IMR-90 (cell line): ENCODE results near the gene MSI2. TPM values are rescaled to one million over a fixed set of nuclear protein-coding genes. Genes with fewer than 3 reads are reported as not detected.

Experiments
- ATAC-seq: fragments of 200-7000 bp; cut with Tn5 transposase; 2 replicates; pipeline ENCODE4 v1.9.1; 2020; ENCODE audit warnings: low read depth, mild to moderate bottlenecking, moderate library complexity
- BruUV-seq: library from RNA; stranded (reverse); fragments of 400-500 nt; replicated peaks from 2 replicates; lab custom pipeline; 2021; lab: Mats Ljungman, UMichigan
- CTCF ChIA-PET: fragments of 300-600 bp; formaldehyde crosslinking; extraction: SDS; loops from one replicate; lab custom pipeline; 2021; ENCODE audit warnings: antibody characterized with exemption; lab: Yijun Ruan, JAX
- POLR2A ChIA-PET: fragments of 300-600 bp; sonication (Branson Sonifier 250); formaldehyde crosslinking; loops from one replicate; lab custom pipeline; 2022; ENCODE audit warnings: antibody characterized with exemption; ENCODE audit not compliant: unreplicated experiment; lab: Charles Lee
- DNase-seq: peaks from one replicate; pipeline ENCODE4 v3.0.0; 2013
- H2AFZ ChIP-seq: replicated peaks from 2 replicates; pipeline ENCODE3; 2013; ENCODE audit warnings: low read length, mild to moderate bottlenecking; ENCODE audit not compliant: poor library complexity
- H2AK5ac ChIP-seq: 2 replicates; pipeline ENCODE4 v1.6.1; 2013; ENCODE audit warnings: low read depth, low read length, inconsistent platforms
- H2AK9ac ChIP-seq: replicated peaks from 2 replicates; pipeline ENCODE3; 2013; ENCODE audit warnings: mild to moderate bottlenecking, low read depth, low read length, moderate library complexity; ENCODE audit not compliant: poor library complexity
- H2BK120ac ChIP-seq: 2 replicates; pipeline ENCODE4 v1.6.1; 2013; ENCODE audit warnings: low read depth, low read length, inconsistent platforms
- H2BK15ac ChIP-seq: 3 replicates; pipeline ENCODE4 v1.6.1; 2013; ENCODE audit warnings: low read depth, low read length, inconsistent platforms
- H2BK20ac ChIP-seq: 2 replicates; pipeline ENCODE4 v1.6.1; 2013; ENCODE audit warnings: low read depth, mild to moderate bottlenecking, inconsistent platforms, low read length, moderate library complexity
- H2BK5ac ChIP-seq: 2 replicates; pipeline ENCODE4 v1.6.1; 2013; ENCODE audit warnings: mild to moderate bottlenecking, low read depth, low read length, inconsistent platforms; ENCODE audit not compliant: poor library complexity, severe bottlenecking
- H3K14ac ChIP-seq: replicated peaks from 2 replicates; pipeline ENCODE4 v1.6.1; 2013; ENCODE audit warnings: low read depth, low read length, inconsistent platforms
- H3K18ac ChIP-seq: 2 replicates; pipeline ENCODE4 v1.6.1; 2013; ENCODE audit warnings: low read depth, low read length, control low read depth
- H3K23ac ChIP-seq: 2 replicates; pipeline ENCODE4 v1.6.1; 2013; ENCODE audit warnings: low read depth, low read length, inconsistent platforms
- H3K27ac ChIP-seq: 2 replicates; pipeline ENCODE4 v1.5.1; 2013; ENCODE audit warnings: mild to moderate bottlenecking, control low read depth, low read length; ENCODE audit not compliant: insufficient read depth
- H3K27me3 ChIP-seq: 2 replicates; pipeline ENCODE4 v1.6.1; 2013; ENCODE audit warnings: low read length; ENCODE audit not compliant: control insufficient read depth, insufficient read depth
- H3K36me3 ChIP-seq: 2 replicates; pipeline ENCODE4 v1.6.1; 2013; ENCODE audit warnings: low read length, mixed read lengths; ENCODE audit not compliant: control insufficient read depth, insufficient read depth
- H3K4ac ChIP-seq: 2 replicates; pipeline ENCODE4 v1.6.1; 2013; ENCODE audit warnings: low read depth, low read length, inconsistent platforms
- H3K4me1 ChIP-seq: 2 replicates; pipeline ENCODE4 v1.6.1; 2013; ENCODE audit warnings: low read length, mixed read lengths; ENCODE audit not compliant: control insufficient read depth, insufficient read depth
- H3K4me2 ChIP-seq: 2 replicates; pipeline ENCODE4 v1.6.1; 2013; ENCODE audit warnings: low read depth, mild to moderate bottlenecking, control low read depth, low read length, moderate library complexity
- H3K4me3 ChIP-seq: 2 replicates; pipeline ENCODE4 v1.5.1; 2013; ENCODE audit warnings: low read depth, mild to moderate bottlenecking, control low read depth, low read length, moderate library complexity; ENCODE audit not compliant: insufficient read depth
- H3K56ac ChIP-seq: 2 replicates; pipeline ENCODE4 v1.6.1; 2013; ENCODE audit warnings: low read length, inconsistent platforms; ENCODE audit not compliant: insufficient read depth; ENCODE audit errors: extremely low read depth
- H3K79me1 ChIP-seq, 2 experiments: 2 replicates each; pipeline ENCODE4 v1.6.1; 2013; ENCODE audit warnings: low read length in 2 of 2, inconsistent platforms in 1 of 2, low read depth in 1 of 2
- H3K9ac ChIP-seq: 2 replicates; pipeline ENCODE4 v1.6.1; 2013; ENCODE audit warnings: low read depth, low read length, control low read depth
- H3K9me1 ChIP-seq: 2 replicates; pipeline ENCODE4 v1.6.1; 2013; ENCODE audit warnings: low read length, inconsistent platforms; ENCODE audit not compliant: insufficient read depth
- H3K9me3 ChIP-seq: 2 replicates; pipeline ENCODE4 v1.6.1; 2013; ENCODE audit warnings: low read length; ENCODE audit not compliant: control insufficient read depth, insufficient read depth
- H4K20me1 ChIP-seq: 2 replicates; pipeline ENCODE4 v1.6.1; 2013; ENCODE audit warnings: low read length, inconsistent platforms; ENCODE audit not compliant: insufficient read depth
- H4K5ac ChIP-seq: 2 replicates; pipeline ENCODE4 v1.6.1; 2013; ENCODE audit warnings: mild to moderate bottlenecking, low read depth, low read length, control low read depth
- H4K8ac ChIP-seq, 2 experiments: 2 replicates each; pipeline ENCODE4 v1.6.1; 2013; ENCODE audit warnings: low read depth in 2 of 2, low read length in 2 of 2, control low read depth in 1 of 2, inconsistent platforms in 1 of 2
- H4K91ac ChIP-seq: 2 replicates; pipeline ENCODE4 v1.6.1; 2013; ENCODE audit warnings: low read depth, low read length, inconsistent platforms; ENCODE audit not compliant: insufficient read depth
- ELK1 ChIP-seq: fragments of 150-350 bp; IDR thresholded peaks from 2 replicates; pipeline ENCODE4 v1.6.1; 2016; ENCODE audit warnings: low read depth, mild to moderate bottlenecking, low read length, moderate library complexity, borderline replicate concordance
- MAFK ChIP-seq: IDR thresholded peaks from 2 replicates; pipeline ENCODE4 v1.6.1; 2012; ENCODE audit warnings: low read depth, low read length, improper control_type of control experiment
- WGBS, 2 experiments: methylation state at CpG; one replicate each; pipeline versions ENCODE4 v1.1.5 to v1.1.7; 2013; ENCODE audit warnings: missing lambda C conversion rate in 2 of 2; ENCODE audit not compliant: insufficient read length in 1 of 2; ENCODE audit errors: extremely low coverage in 2 of 2; 5-methylcytosine and 5-hydroxymethylcytosine counted together
- dilution Hi-C: fragments of 300-500 bp; cut with HindIII; formaldehyde crosslinking; loops from one replicate; pipeline ENCODE4 v1.14.3; 2018; ENCODE audit warnings: low sequenced_read_pairs; ENCODE audit not compliant: unreplicated experiment
- in situ Hi-C: fragments of 300-500 bp; cut with MboI; formaldehyde crosslinking; loops from 3 replicates; pipeline ENCODE4 v1.14.3; 2019; ENCODE audit warnings: low sequenced_read_pairs, inconsistent platforms, mixed read lengths
- intact Hi-C: fragments of 100-400 bp; cut with micrococcal nuclease; formaldehyde crosslinking; loops from 2 replicates; pipeline ENCODE4 v1.10.0; 2022
- polyA plus RNA-seq, 3 experiments: library from polyadenylated mRNA; depleted of rRNA; stranded (reverse); fragments of >200 nt; gene quantifications; 2 replicates each; pipeline ENCODE4 v1.2.3, GENCODE V29; 2012; ENCODE audit warnings: low replicate concordance in 1 of 3
- total RNA-seq: library from RNA; depleted of rRNA; stranded (reverse); fragments of >200 nt; gene quantifications from 2 replicates; pipeline ENCODE4 v1.2.3, GENCODE V29; 2012

MSI2 gene
- total and polyA plus RNA-seq, 2 of the 4 experiments (the other 2 are of a cell fraction), result 13.0 to 16.0 TPM

- CTCF ChIA-PET, result no interaction called here
- intact Hi-C loops, result no loop called here
These were observed 27.4 kb upstream of the MSI2 start for GRCh38 chr17:57228911-57229310.

More at GRCh38 chr17:57228911-57229310, 27.4 kb upstream of the MSI2 start:
- Histone ChIP-seq H3K9ac (no peak overlapping the region), H3K14ac (no peak overlapping the region), H2BK120ac (no peak overlapping the region), H3K4ac (no peak overlapping the region), H3K9me3 (no peaks in the 10 kb centered on the region), H4K8ac (no peak overlapping the region), H2BK15ac (no peak overlapping the region), H3K4me2 (no peak overlapping the region), H3K4me1 (no peaks in the 10 kb centered on the region), H2AFZ (no peak overlapping the region), H2BK5ac (no peak overlapping the region), H3K18ac (no peak overlapping the region), H2AK5ac (no peak overlapping the region), H3K36me3 (no peaks in the 10 kb centered on the region), H3K27me3 (peaks cover 13% of the 10 kb centered on the region), H2BK20ac (no peak overlapping the region), H3K4me3 (no peak overlapping the region), H3K27ac (no peak overlapping the region), H3K9me1 (no peaks in the 10 kb centered on the region), H4K20me1 (no peaks in the 10 kb centered on the region), H3K79me1 (no peaks in the 10 kb centered on the region), H3K23ac (no peak overlapping the region), H4K91ac (no peak overlapping the region), H3K56ac (no peak overlapping the region), H2AK9ac (no peak overlapping the region), H4K5ac (no peak overlapping the region)
- BruUV-seq, result no TSS peak
- ATAC-seq, result no peak
- in situ Hi-C loops, result loop anchor here (25.0 kb wide), 1 partner anchor 883 kb away; no protein-coding TSS in a partner anchor
- TF ChIP-seq ELK1, result no peak
- no peak for TF ChIP-seq MAFK
- WGBS, 2 experiments, result no CpG with 5 or more reads among the region's 4 CpGs
- dilution Hi-C loops, result no loop called here
- POLR2A ChIA-PET, result no interaction called here
- no peak for DNase-seq
